SK-N-SH treated with all-trans-retinoic acid at 6 μM for 48 hours (cell line): Measurements from ENCODE around the gene LIMS1.

ENCODE experiments used
- CSDC2 ChIP-seq: fragments of 250-450 bp; sonication (Bioruptor Pico); IDR thresholded peaks from 2 replicates; pipeline ENCODE4 v1.5.0; 2020; ENCODE audit warnings: mild to moderate bottlenecking, moderate library complexity
- PPARA ChIP-seq: fragments of 250-450 bp; sonication (Bioruptor Pico); IDR thresholded peaks from 2 replicates; pipeline ENCODE4 v1.5.0; 2020; ENCODE audit warnings: mild to moderate bottlenecking, borderline replicate concordance
- TCF4 ChIP-seq: fragments of 250-450 bp; sonication (Bioruptor Pico); IDR thresholded peaks from 2 replicates; pipeline ENCODE4 v1.8.0; 2021; ENCODE audit warnings: mild to moderate bottlenecking, moderate library complexity, borderline replicate concordance
- ZC3H10 ChIP-seq: fragments of 250-450 bp; sonication (Bioruptor Pico); IDR thresholded peaks from 2 replicates; pipeline ENCODE4 v1.5.1; 2021; ENCODE audit warnings: mild to moderate bottlenecking, moderate library complexity
- ZFP30 ChIP-seq: fragments of 450-650 bp; formaldehyde crosslinking; IDR thresholded peaks from 2 replicates; pipeline ENCODE4 v1.5.0; 2022; ENCODE audit warnings: mild to moderate bottlenecking, moderate library complexity
- TF ChIP-seq, protein P1 (sequence below): fragments of 250-450 bp; sonication (Bioruptor Pico); IDR thresholded peaks from 2 replicates; pipeline ENCODE4 v1.5.1; 2020; ENCODE audit warnings: low read depth, mild to moderate bottlenecking, moderate library complexity

DNA sequence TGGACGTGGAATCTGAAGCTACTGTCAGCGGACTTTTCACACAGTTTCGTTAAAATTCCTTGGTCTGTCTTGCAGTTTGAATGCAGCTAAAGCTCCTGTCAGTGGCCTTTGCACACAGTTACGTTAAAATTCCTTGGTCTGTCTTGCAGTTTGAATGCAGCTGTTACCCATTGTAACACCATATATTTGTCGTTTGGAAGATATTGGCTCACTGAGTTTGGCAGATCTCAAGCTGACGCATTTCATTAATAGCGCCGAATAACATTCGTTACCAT lies 1.0 kb downstream of the LIMS1 start:
- TF ChIP-seq ZFP30 (CRISPR knock-in tag), result no peak
- no peak for TF ChIP-seq CSDC2
- TF ChIP-seq, protein P1, sequence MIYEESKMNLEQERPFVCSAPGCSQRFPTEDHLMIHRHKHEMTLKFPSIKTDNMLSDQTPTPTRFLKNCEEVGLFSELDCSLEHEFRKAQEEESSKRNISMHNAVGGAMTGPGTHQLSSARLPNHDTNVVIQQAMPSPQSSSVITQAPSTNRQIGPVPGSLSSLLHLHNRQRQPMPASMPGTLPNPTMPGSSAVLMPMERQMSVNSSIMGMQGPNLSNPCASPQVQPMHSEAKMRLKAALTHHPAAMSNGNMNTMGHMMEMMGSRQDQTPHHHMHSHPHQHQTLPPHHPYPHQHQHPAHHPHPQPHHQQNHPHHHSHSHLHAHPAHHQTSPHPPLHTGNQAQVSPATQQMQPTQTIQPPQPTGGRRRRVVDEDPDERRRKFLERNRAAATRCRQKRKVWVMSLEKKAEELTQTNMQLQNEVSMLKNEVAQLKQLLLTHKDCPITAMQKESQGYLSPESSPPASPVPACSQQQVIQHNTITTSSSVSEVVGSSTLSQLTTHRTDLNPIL (CRISPR knock-in tag), result no peak
- no peak for TF ChIP-seq TCF4 (CRISPR knock-in tag)
- no peak for TF ChIP-seq ZC3H10 (CRISPR knock-in tag)
- no peak for TF ChIP-seq PPARA (CRISPR knock-in tag)
